H1 (cell line): Measurements from ENCODE around the gene AOPEP. TPM values are rescaled to one million over a fixed set of nuclear protein-coding genes. Genes with fewer than 3 reads are reported as not detected.

Source experiments
- CTCF ChIA-PET: fragments of 300-600 bp; sonication (Branson Sonifier 250); formaldehyde crosslinking; loops from one replicate; lab custom pipeline; 2021; ENCODE audit not compliant: partially characterized antibody; lab: Charles Lee
- POLR2A ChIA-PET: fragments of 300-600 bp; sonication (Branson Sonifier 250); formaldehyde crosslinking; loops from one replicate; lab custom pipeline; 2021; ENCODE audit warnings: inconsistent platforms; ENCODE audit not compliant: partially characterized antibody; lab: Charles Lee
- DNase-seq, 2 experiments: peaks; one replicate each; pipeline versions ENCODE4 v3.0.0 to v3.0.0-alpha.2; 2010 to 2022; ENCODE audit warnings: low spot score in 2 of 2, low read depth in 1 of 2, mixed read lengths in 1 of 2
- FAIRE-seq: peaks from 2 replicates; lab custom pipeline; 2011; peaks lifted over from hg19 to GRCh38; lab: Jason Lieb, UNC
- H2AFZ ChIP-seq: 2 replicates; pipeline ENCODE4 v1.8.1; 2012; ENCODE audit warnings: low read length, inconsistent platforms
- H2AK5ac ChIP-seq: 2 replicates; pipeline ENCODE4 v1.6.1; 2013; ENCODE audit warnings: low read depth, low read length
- H2BK120ac ChIP-seq: replicated peaks from 2 replicates; pipeline ENCODE3; 2013; ENCODE audit warnings: low read depth, low read length, inconsistent platforms
- H2BK12ac ChIP-seq: 2 replicates; pipeline ENCODE4 v1.6.1; 2013; ENCODE audit warnings: low read depth, low read length
- H2BK15ac ChIP-seq: 2 replicates; pipeline ENCODE4 v1.6.1; 2013; ENCODE audit warnings: low read length
- H2BK20ac ChIP-seq: 2 replicates; pipeline ENCODE4 v1.6.1; 2013; ENCODE audit warnings: low read length
- H2BK5ac ChIP-seq: 2 replicates; pipeline ENCODE4 v1.6.1; 2013; ENCODE audit warnings: low read depth, low read length
- H3K14ac ChIP-seq: 2 replicates; pipeline ENCODE4 v1.6.1; 2013; ENCODE audit warnings: inconsistent platforms; ENCODE audit not compliant: insufficient read length
- H3K18ac ChIP-seq: 2 replicates; pipeline ENCODE4 v1.6.1; 2013; ENCODE audit warnings: low read length; ENCODE audit errors: extremely low read depth
- H3K23ac ChIP-seq: 2 replicates; pipeline ENCODE4 v1.6.1; 2013; ENCODE audit warnings: inconsistent platforms; ENCODE audit not compliant: insufficient read length
- H3K23me2 ChIP-seq: 2 replicates; pipeline ENCODE4 v1.6.1; 2013; ENCODE audit warnings: low read depth, low read length
- H3K27ac ChIP-seq: 2 replicates; pipeline ENCODE4 v1.6.1; 2011; ENCODE audit warnings: low read depth, low read length, inconsistent platforms
- H3K27me3 ChIP-seq, 4 experiments: replicated peaks in 1 of 4; 1 replicate in 1 of 4; 2 replicates in 3 of 4; pipeline versions ENCODE4 v1.6.1 to v1.8.1; 2011 to 2013; ENCODE audit warnings: low read length in 3 of 4, mild to moderate bottlenecking in 3 of 4, inconsistent platforms in 2 of 4, mixed read lengths in 2 of 4, moderate library complexity in 1 of 4; ENCODE audit not compliant: control insufficient read depth in 3 of 4, insufficient read depth in 3 of 4; ENCODE audit errors: extremely low read depth in 1 of 4
- H3K36me3 ChIP-seq, 4 experiments: 2 replicates each; pipeline versions ENCODE4 v1.6.1 to v1.8.1; 2011 to 2013; ENCODE audit warnings: mild to moderate bottlenecking in 4 of 4, low read length in 3 of 4, moderate library complexity in 2 of 4, control low read depth in 1 of 4, inconsistent platforms in 1 of 4; ENCODE audit not compliant: insufficient read depth in 4 of 4, control insufficient read depth in 2 of 4
- H3K4ac ChIP-seq: replicated peaks from 2 replicates; pipeline ENCODE3; 2013; ENCODE audit warnings: low read length, low read depth, mixed read lengths, inconsistent platforms; ENCODE audit not compliant: insufficient read length
- H3K4me1 ChIP-seq, 4 experiments: replicated peaks in 1 of 4; 1 replicate in 1 of 4; 2 replicates in 3 of 4; pipeline versions ENCODE4 v1.6.1 to v1.8.1; 2011 to 2013; ENCODE audit warnings: low read length in 3 of 4, inconsistent platforms in 2 of 4, mixed read lengths in 1 of 4; ENCODE audit not compliant: insufficient read depth in 4 of 4, control insufficient read depth in 3 of 4
- H3K4me2 ChIP-seq, 2 experiments: 2 replicates each; pipeline versions ENCODE4 v1.6.1 to v1.8.1; 2011 to 2013; ENCODE audit warnings: low read depth in 2 of 2, low read length in 2 of 2, control low read depth in 1 of 2, inconsistent platforms in 1 of 2, mild to moderate bottlenecking in 1 of 2; ENCODE audit not compliant: insufficient read depth in 1 of 2
- H3K4me3 ChIP-seq, 4 experiments: fragments of 200-600, 300-600 bp in 1 of 4; sonication (generic), shearing (Covaris generic), sonication (Bioruptor Twin) in 1 of 4; 2 replicates each; pipeline versions ENCODE4 v1.5.1 to v1.8.1; 2011 to 2016; ENCODE audit warnings: low read length in 4 of 4, low read depth in 3 of 4, control low read depth in 2 of 4, inconsistent platforms in 2 of 4, mild to moderate bottlenecking in 2 of 4, mixed read lengths in 1 of 4, moderate library complexity in 1 of 4; ENCODE audit not compliant: insufficient read depth in 2 of 4; ENCODE audit errors: extremely low read depth in 1 of 4
- H3K56ac ChIP-seq: replicated peaks from 2 replicates; pipeline ENCODE3; 2013; ENCODE audit warnings: low read depth, mild to moderate bottlenecking, mixed read lengths, low read length, inconsistent platforms; ENCODE audit not compliant: insufficient read length
- H3K79me1 ChIP-seq: 2 replicates; pipeline ENCODE4 v1.6.1; 2013; ENCODE audit warnings: low read depth, low read length, control low read depth
- H3K79me2 ChIP-seq, 2 experiments: 2 replicates each; pipeline versions ENCODE4 v1.6.1 to v1.8.1; 2012 to 2013; ENCODE audit warnings: low read length in 2 of 2, mild to moderate bottlenecking in 2 of 2, inconsistent platforms in 1 of 2; ENCODE audit not compliant: insufficient read depth in 2 of 2, control insufficient read depth in 1 of 2
- H3K9ac ChIP-seq, 4 experiments: replicated peaks in 1 of 4; 1 replicate in 1 of 4; 2 replicates in 3 of 4; pipeline versions ENCODE4 v1.6.1 to v1.8.1; 2011 to 2013; ENCODE audit warnings: low read depth in 3 of 4, low read length in 3 of 4, control low read depth in 2 of 4, mild to moderate bottlenecking in 2 of 4, moderate library complexity in 2 of 4, inconsistent platforms in 1 of 4; ENCODE audit errors: extremely low read depth in 1 of 4
- H3K9me3 ChIP-seq, 2 experiments: 2 replicates each; pipeline versions ENCODE4 v1.6.1 to v1.8.1; 2012 to 2013; ENCODE audit warnings: mild to moderate bottlenecking in 2 of 2, moderate library complexity in 2 of 2, control low read depth in 1 of 2, inconsistent platforms in 1 of 2, low read depth in 1 of 2, low read length in 1 of 2, mixed read lengths in 1 of 2; ENCODE audit not compliant: insufficient read depth in 2 of 2
- H4K20me1 ChIP-seq, 2 experiments: replicated peaks in 1 of 2; 2 replicates each; pipeline versions ENCODE3 to v1.8.1; 2011 to 2013; ENCODE audit warnings: inconsistent platforms in 2 of 2, low read length in 2 of 2, mild to moderate bottlenecking in 1 of 2; ENCODE audit not compliant: insufficient read depth in 2 of 2, control insufficient read depth in 1 of 2
- H4K5ac ChIP-seq: 2 replicates; pipeline ENCODE4 v1.6.1; 2013; ENCODE audit warnings: low read length, low read depth, mixed read lengths, inconsistent platforms; ENCODE audit not compliant: insufficient read length
- H4K8ac ChIP-seq: 2 replicates; pipeline ENCODE4 v1.8.0; 2013; ENCODE audit warnings: mild to moderate bottlenecking, moderate library complexity, low read length, inconsistent platforms; ENCODE audit not compliant: insufficient read depth; ENCODE audit errors: extremely low read depth
- H4K91ac ChIP-seq: replicated peaks from 2 replicates; pipeline ENCODE3; 2013; ENCODE audit warnings: low read length, mixed read lengths, inconsistent platforms; ENCODE audit not compliant: insufficient read length
- BACH1 ChIP-seq: IDR thresholded peaks from 2 replicates; pipeline ENCODE4 v1.6.1; 2012; ENCODE audit warnings: low read length, improper control_type of control experiment
- CBX8 ChIP-seq: fragments of 300-800, 300-1000 bp; sonication (generic); IDR thresholded peaks from 2 replicates; pipeline ENCODE4 v1.7.1; 2016; ENCODE audit warnings: low read depth, low read length, borderline replicate concordance
- EGR1 ChIP-seq: IDR thresholded peaks from 2 replicates; pipeline ENCODE4 v1.6.1; 2011; ENCODE audit warnings: low read depth, low read length, borderline replicate concordance
- HDAC2 ChIP-seq, 2 experiments: fragments of 300-600 bp in 1 of 2; sonication (generic) in 1 of 2; IDR thresholded peaks; 2 replicates each; pipeline ENCODE4 v1.6.1; 2011 to 2012; ENCODE audit warnings: low read depth in 2 of 2, low read length in 2 of 2, mild to moderate bottlenecking in 2 of 2, moderate library complexity in 2 of 2, borderline replicate concordance in 1 of 2, inconsistent platforms in 1 of 2
- JUN ChIP-seq: IDR thresholded peaks from 2 replicates; pipeline ENCODE4 v1.6.1; 2011; ENCODE audit warnings: low read depth, mild to moderate bottlenecking, improper control_type of control experiment, low read length
- JUND ChIP-seq: IDR thresholded peaks from 2 replicates; pipeline ENCODE4 v1.6.1; 2011; ENCODE audit warnings: mild to moderate bottlenecking, improper control_type of control experiment, low read length
- KDM4A ChIP-seq: IDR thresholded peaks from one replicate; pipeline ENCODE4 v1.7.1; 2012; ENCODE audit warnings: low read depth, mild to moderate bottlenecking, moderate library complexity, low read length, inconsistent platforms; ENCODE audit not compliant: severe bottlenecking
- MAX ChIP-seq: IDR thresholded peaks from 2 replicates; pipeline ENCODE4 v1.6.1; 2012; ENCODE audit warnings: inconsistent platforms
- NANOG ChIP-seq: IDR thresholded peaks from 2 replicates; pipeline ENCODE4 v1.6.1; 2011; ENCODE audit warnings: low read length, low read depth, mild to moderate bottlenecking, inconsistent platforms; ENCODE audit not compliant: insufficient read depth, poor library complexity, severe bottlenecking
- POU5F1 ChIP-seq: IDR thresholded peaks from 2 replicates; pipeline ENCODE4 v1.6.1; 2011; ENCODE audit warnings: low read depth, mild to moderate bottlenecking, low read length, moderate library complexity
- RXRA ChIP-seq: IDR thresholded peaks from 2 replicates; pipeline ENCODE4 v1.6.1; 2011; ENCODE audit warnings: low read depth, mild to moderate bottlenecking, low read length, moderate library complexity; ENCODE audit not compliant: insufficient read depth
- SAP30 ChIP-seq: fragments of 300-600 bp; sonication (generic); IDR thresholded peaks from 2 replicates; pipeline ENCODE4 v1.7.1; 2012; ENCODE audit warnings: low read length, moderate library complexity, mild to moderate bottlenecking, inconsistent platforms; ENCODE audit not compliant: insufficient read depth, insufficient replicate concordance
- SIX5 ChIP-seq: IDR thresholded peaks from 2 replicates; pipeline ENCODE4 v1.6.1; 2011; ENCODE audit warnings: mild to moderate bottlenecking, low read depth, low read length
- SP1 ChIP-seq: IDR thresholded peaks from 2 replicates; pipeline ENCODE4 v1.6.1; 2011; ENCODE audit warnings: low read depth, low read length
- TEAD4 ChIP-seq: IDR thresholded peaks from 2 replicates; pipeline ENCODE4 v1.6.1; 2012; ENCODE audit warnings: low read depth, low read length, inconsistent platforms, mixed read lengths
- WGBS, 2 experiments: shearing (Covaris generic) in 1 of 2; methylation state at CpG; one replicate each; pipeline versions ENCODE4 v1.1.6 to v1.1.7; 2013 to 2015; ENCODE audit warnings: low lambda C conversion rate in 2 of 2, mixed read lengths in 2 of 2, inconsistent platforms in 1 of 2, low coverage in 1 of 2, missing lambda C conversion rate in 1 of 2; ENCODE audit not compliant: insufficient replicate concordance in 2 of 2, insufficient coverage in 1 of 2, insufficient read length in 1 of 2; ENCODE audit errors: extremely low coverage in 1 of 2, missing lambda C conversion rate in 1 of 2; 5-methylcytosine and 5-hydroxymethylcytosine counted together
- polyA plus RNA-seq, 7 experiments: library from polyadenylated mRNA; depleted of rRNA in 3 of 7; stranded (reverse) in 5 of 7; unstranded in 2 of 7; fragments of >200 nt in 5 of 7; fragments of 200-250 nt in 2 of 7; gene quantifications; 1 replicate in 5 of 7; 2 replicates in 1 of 7; 4 replicates in 1 of 7; pipeline versions ENCODE4 v1.2.1 to v1.2.3, GENCODE V29; 2011 to 2013; ENCODE audit warnings: missing spikeins in 2 of 7, mixed read lengths in 2 of 7
- total RNA-seq: library from RNA; stranded (reverse); fragmentation: NEBNext Ultra II Directional; extraction: Animal tissue kit (Norgen Biotek cat#: 25700); gene quantifications from 2 replicates; pipeline ENCODE4 v1.2.1, GENCODE V29; 2021

AOPEP gene
- total and polyA plus RNA-seq, 2 of the 8 experiments (the other 6 are each of a cell fraction or from before 2014, with no cell fraction given): 6.1 to 14.3 TPM

GRCh38 chr9:95076696-95077052 is 350.2 kb downstream of the AOPEP start:
- Histone ChIP-seq H3K23ac (no peak overlapping the region), H3K18ac (no peak overlapping the region), H3K27ac (no peak overlapping the region), H3K14ac (no peak overlapping the region), H4K91ac (no peak overlapping the region), H2BK120ac (no peak overlapping the region), H2BK15ac (no peak overlapping the region), H3K4me3 (no peak overlapping the region), H3K4ac (no peak overlapping the region), H3K79me1 (no peaks in the 10 kb centered on the region; the same call in 1 of the 2 replicates), H3K23me2 (no peaks in the 10 kb centered on the region; the same call in 1 of the 2 replicates), H3K9me3 (no peaks in the 10 kb centered on the region), H3K79me2 (no peaks in the 10 kb centered on the region), H2BK12ac (no peak overlapping the region), H3K9ac (no peak overlapping the region), H3K36me3 (no peaks in the 10 kb centered on the region), H2AK5ac (no peak overlapping the region), H2BK20ac (no peak overlapping the region), H4K5ac (no peak overlapping the region), H3K56ac (no peak overlapping the region), H2BK5ac (no peak overlapping the region), H3K27me3 (no peaks in the 10 kb centered on the region), H2AFZ (no peak overlapping the region), H3K4me1 (peaks cover 0 to 9% (median 2%) of the 10 kb centered on the region in 4 experiments; a peak in 3 of 7 replicates), H4K8ac (no peak overlapping the region), H4K20me1 (no peaks in the 10 kb centered on the region), H3K4me2 (no peak overlapping the region)
- ChIA-PET POLR2A (no interaction called here), CTCF (interaction anchor here (0.7 to 1.0 kb wide), 2 partner anchors 74 to 371 kb away, joined by 3 read pairs; no protein-coding TSS in a partner anchor)
- FAIRE-seq (no peak), DNase-seq (no peak)
- WGBS, 2 experiments: 87% methylated on average over 1 of the region's 1 CpG; no CpG with 5 or more reads in 1 of the 2 experiments
- TF ChIP-seq TEAD4 (no peak), POU5F1 (no peak), NANOG (no peak), BACH1 (no peak), CBX8 (no peak), HDAC2 (IDR thresholded peaks at IDR 0.05; ENCODE audit: borderline replicate concordance in 1 of 2, low read depth in 2 of 2, low read length in 2 of 2) (no peak), SAP30 (no peak), KDM4A (no peak), EGR1 (no peak), JUND (no peak), RXRA (no peak), SP1 (no peak), JUN (no peak), MAX (no peak), SIX5 (no peak)
